ENCODE results near the gene COG6. TPM values are rescaled to one million over a fixed set of nuclear protein-coding genes. Genes with fewer than 3 reads are reported as not detected.

The COG6 gene
- total RNA-seq, 1 donor from 2014 or later: 36.2 TPM

GRCh38 chr13:39760521-39760920 lies 105.1 kb downstream of the COG6 start:
- Mint-ChIP-seq H3K36me3 (ENCODE audit: low read depth) (peaks cover 20% of the 10 kb centered on the region), H3K27me3 (ENCODE audit: low read depth) (no peaks in the 10 kb centered on the region), H3K27ac (ENCODE audit: unreplicated experiment) (no peak overlapping the region), H3K9me3 (peaks cover 15% of the 10 kb centered on the region), H3K4me1 (no peaks in the 10 kb centered on the region), H3K4me3 (no peak overlapping the region)
- no peak for DNase-seq (ENCODE audit: low read depth, low spot score)
- no peak for TF ChIP-seq CTCF (conservative IDR thresholded peaks at IDR 0.05)

GRCh38 chr13:39765801-39766463 lies 110.5 kb downstream of the COG6 start:
- H3K36me3 Mint-ChIP-seq (ENCODE audit: low read depth): peaks cover 3% of the 10 kb centered on the region
- H3K9me3 Mint-ChIP-seq: peaks cover 10% of the 10 kb centered on the region
- H3K27me3 Mint-ChIP-seq (ENCODE audit: low read depth): no peaks in the 10 kb centered on the region
- H3K4me3 Mint-ChIP-seq: no peak overlapping the region
- TF ChIP-seq CTCF (conservative IDR thresholded peaks at IDR 0.05): no peak
- H3K4me1 Mint-ChIP-seq: no peaks in the 10 kb centered on the region
- no peak overlapping the region for H3K27ac Mint-ChIP-seq (ENCODE audit: unreplicated experiment)
- no peak for DNase-seq (ENCODE audit: low read depth, low spot score)

GRCh38 chr13:39766464-39767158 lies 111.1 kb downstream of the COG6 start:
- no peaks in the 10 kb centered on the region for H3K36me3 Mint-ChIP-seq (ENCODE audit: low read depth)
- H3K9me3 Mint-ChIP-seq: peaks cover 6% of the 10 kb centered on the region
- DNase-seq (ENCODE audit: low read depth, low spot score): no peak
- no peak overlapping the region for H3K4me3 Mint-ChIP-seq
- H3K27ac Mint-ChIP-seq (ENCODE audit: unreplicated experiment): no peak overlapping the region
- H3K27me3 Mint-ChIP-seq (ENCODE audit: low read depth): no peaks in the 10 kb centered on the region
- no peak for TF ChIP-seq CTCF (conservative IDR thresholded peaks at IDR 0.05)
- H3K4me1 Mint-ChIP-seq: no peaks in the 10 kb centered on the region

- Mint-ChIP-seq H3K36me3 (ENCODE audit: low read depth) (peaks cover 3% of the 10 kb centered on the region), H3K4me3 (no peak overlapping the region), H3K4me1 (no peaks in the 10 kb centered on the region), H3K27me3 (ENCODE audit: low read depth) (no peaks in the 10 kb centered on the region), H3K9me3 (no peaks in the 10 kb centered on the region), H3K27ac (ENCODE audit: unreplicated experiment) (no peak overlapping the region)
- TF ChIP-seq CTCF (conservative IDR thresholded peaks at IDR 0.05): no peak
- DNase-seq (ENCODE audit: low read depth, low spot score): no peak
Measured at GRCh38 chr13:39767791-39768517, 112.5 kb downstream of the COG6 start.

- no peak for TF ChIP-seq CTCF (conservative IDR thresholded peaks at IDR 0.05)
- no peak overlapping the region for H3K4me3 Mint-ChIP-seq
- no peak for DNase-seq (ENCODE audit: low read depth, low spot score)
- peaks cover 3% of the 10 kb centered on the region for H3K36me3 Mint-ChIP-seq (ENCODE audit: low read depth)
- H3K27me3 Mint-ChIP-seq (ENCODE audit: low read depth): no peaks in the 10 kb centered on the region
- H3K4me1 Mint-ChIP-seq: no peaks in the 10 kb centered on the region
- H3K9me3 Mint-ChIP-seq: no peaks in the 10 kb centered on the region
- H3K27ac Mint-ChIP-seq (ENCODE audit: unreplicated experiment): no peak overlapping the region
Measured at GRCh38 chr13:39768962-39769361, 113.5 kb downstream of the COG6 start.
